Ramos (cell line): Measurements from ENCODE around the gene IPPK.

Experiments
- in situ Hi-C: fragments of 300-500 bp; cut with MboI; formaldehyde crosslinking; loops from one replicate; pipeline ENCODE4 v1.14.3; 2022; ENCODE audit warnings: low sequenced_read_pairs; ENCODE audit not compliant: unreplicated experiment

Gene IPPK

GRCh38 chr9:92620845-92621244 is 49.1 kb downstream of the IPPK start:
- in situ Hi-C loops, result no loop called here

GRCh38 chr9:92619601-92620300 is 50.2 kb downstream of the IPPK start:
- in situ Hi-C loops, result no loop called here

DNA sequence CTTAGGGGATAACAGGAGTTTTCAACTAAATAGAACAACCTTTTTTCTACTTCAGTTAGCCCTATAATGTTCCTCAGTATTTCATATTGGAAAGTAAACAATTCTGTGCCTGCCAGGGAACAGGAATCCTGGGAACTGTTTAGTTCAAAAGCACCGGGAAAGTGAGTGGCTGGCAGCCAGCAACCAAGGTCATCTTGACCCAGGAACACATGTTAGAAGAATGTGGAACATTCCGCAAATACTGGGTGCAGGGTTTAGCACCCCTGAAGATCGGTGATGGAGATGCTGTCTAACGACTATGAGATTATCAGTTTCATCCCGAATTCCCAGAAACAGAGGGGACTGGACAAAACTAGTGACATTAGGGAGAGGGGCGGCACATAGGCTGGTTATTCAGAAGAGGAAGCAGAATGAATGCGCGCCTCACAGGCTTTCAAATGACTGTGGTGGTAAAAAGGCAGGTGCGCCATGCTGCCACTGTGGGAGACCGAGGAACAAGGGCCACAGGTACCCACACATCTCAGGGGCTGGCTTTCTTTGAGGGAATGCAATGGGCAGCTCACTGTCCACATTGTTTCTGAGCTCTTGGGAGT is 51.2 kb downstream of the IPPK start:
- in situ Hi-C loops, result no loop called here

DNA sequence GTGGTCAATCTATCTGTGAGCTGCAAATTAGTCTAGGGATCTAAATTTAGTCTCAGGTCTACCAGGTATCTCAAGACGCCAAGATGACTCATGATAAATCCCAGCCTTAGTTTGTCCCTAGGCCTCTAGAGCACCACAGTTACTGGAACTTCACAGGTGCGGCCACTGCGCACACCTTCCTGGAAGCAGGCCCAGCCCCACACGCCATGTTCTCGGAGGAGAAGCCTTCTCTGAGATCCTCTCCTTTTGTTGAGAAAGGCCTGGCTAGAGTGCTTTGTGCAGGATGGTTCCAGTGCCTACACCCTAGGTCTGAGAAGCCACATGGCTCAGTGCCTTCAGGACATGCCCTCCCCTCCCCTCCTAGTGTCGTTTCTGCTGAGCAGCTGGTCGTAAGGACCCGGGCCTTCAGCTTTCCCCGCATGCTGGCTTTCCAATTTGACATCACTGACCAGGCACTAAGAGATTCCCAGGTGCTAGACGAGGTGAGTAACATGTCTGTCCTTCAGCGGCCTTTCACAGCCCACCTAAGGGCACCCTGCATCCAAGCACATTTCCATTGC is 51.9 kb downstream of the IPPK start:
- in situ Hi-C loops, result no loop called here

DNA sequence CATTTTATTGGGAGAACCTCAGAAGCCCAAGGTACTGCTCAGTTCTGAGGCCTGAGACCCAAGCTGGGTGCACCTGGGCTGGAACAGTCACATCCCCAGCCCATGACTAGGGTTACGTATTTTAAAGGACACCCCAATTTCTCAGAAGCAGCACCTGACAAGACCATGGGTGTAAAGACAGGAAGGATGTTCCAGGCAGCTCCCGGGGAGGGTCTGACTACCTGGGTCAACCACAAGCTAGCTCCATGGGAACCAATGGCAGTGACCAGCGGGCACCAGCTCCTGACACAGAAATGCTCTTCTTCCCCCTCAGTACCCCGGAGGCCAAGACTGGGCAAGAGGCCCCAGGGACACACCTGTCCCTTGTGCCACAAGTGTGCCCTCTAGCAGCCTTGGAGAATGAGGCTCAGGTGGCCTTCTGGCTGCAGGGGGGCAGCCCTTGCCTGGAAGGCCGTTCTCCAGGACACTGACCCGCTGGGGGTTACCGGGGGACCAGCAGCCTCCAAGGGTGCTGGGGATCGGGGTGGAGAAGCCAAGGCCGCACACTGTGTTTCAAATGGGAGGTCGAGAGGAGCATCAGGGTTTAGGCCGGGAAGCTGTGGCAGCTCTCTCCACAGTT is 52.6 kb downstream of the IPPK start:
- in situ Hi-C loops, result no loop called here

- in situ Hi-C loops, result no loop called here
Observed at GRCh38 chr9:92616655-92617111, 53.2 kb downstream of the IPPK start.

- in situ Hi-C loops, result no loop called here
Observed at GRCh38 chr9:92616199-92616641, 53.7 kb downstream of the IPPK start.

- in situ Hi-C loops, result no loop called here
Observed at GRCh38 chr9:92615790-92616189, 54.1 kb downstream of the IPPK start.

DNA sequence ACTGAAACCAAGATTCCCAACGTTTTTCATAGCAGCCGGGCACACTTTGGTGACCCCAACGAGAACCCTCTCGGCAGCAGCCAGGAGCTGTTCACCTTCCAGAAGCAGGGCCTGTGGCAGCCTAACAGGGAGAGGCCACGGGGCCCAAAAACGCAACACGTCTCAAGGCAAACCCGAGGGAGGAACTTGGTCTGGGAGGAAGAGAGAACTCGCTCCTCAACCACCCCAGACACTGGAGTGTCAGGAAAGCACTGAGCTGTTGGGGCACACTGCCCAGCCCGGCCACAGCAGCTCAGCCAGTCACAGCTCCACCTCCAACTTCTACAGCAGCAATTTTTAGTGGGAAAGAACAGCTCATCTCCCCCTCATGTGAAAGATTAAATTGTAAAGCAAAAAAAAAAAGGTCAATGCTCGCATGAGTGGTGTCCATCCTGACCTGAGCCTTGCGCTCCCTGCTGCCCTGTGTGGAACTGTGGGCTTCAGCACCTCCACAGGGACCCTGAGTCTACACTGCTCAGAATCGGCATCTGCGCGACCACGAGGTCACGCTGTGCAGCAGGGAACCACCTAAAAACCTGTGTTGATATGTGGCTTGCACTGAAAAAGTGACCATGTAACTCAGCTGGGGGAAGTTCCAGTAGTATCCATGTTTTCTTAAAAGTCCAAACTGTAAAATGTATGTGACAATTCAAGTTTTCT is 55.0 kb downstream of the IPPK start:
- in situ Hi-C loops, result no loop called here

DNA sequence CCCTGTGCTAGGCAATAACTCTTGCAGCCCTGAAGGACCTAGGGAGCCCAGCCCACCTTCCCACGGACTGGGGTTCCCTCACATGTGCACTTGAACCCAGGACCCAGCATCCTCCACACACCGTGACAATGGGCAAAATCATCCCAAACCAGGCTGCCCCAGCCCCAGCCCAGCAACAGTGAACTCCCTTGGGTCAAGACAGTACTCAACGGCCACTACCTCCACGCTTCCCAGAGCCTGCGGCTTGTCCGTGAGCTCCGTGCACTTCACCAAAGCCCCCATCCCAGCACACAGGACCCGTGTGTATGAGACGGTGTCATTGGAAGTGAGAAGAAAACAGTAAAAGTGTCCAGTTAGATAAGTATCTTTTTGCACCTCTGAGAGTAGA is 55.8 kb downstream of the IPPK start:
- in situ Hi-C loops, result no loop called here

DNA sequence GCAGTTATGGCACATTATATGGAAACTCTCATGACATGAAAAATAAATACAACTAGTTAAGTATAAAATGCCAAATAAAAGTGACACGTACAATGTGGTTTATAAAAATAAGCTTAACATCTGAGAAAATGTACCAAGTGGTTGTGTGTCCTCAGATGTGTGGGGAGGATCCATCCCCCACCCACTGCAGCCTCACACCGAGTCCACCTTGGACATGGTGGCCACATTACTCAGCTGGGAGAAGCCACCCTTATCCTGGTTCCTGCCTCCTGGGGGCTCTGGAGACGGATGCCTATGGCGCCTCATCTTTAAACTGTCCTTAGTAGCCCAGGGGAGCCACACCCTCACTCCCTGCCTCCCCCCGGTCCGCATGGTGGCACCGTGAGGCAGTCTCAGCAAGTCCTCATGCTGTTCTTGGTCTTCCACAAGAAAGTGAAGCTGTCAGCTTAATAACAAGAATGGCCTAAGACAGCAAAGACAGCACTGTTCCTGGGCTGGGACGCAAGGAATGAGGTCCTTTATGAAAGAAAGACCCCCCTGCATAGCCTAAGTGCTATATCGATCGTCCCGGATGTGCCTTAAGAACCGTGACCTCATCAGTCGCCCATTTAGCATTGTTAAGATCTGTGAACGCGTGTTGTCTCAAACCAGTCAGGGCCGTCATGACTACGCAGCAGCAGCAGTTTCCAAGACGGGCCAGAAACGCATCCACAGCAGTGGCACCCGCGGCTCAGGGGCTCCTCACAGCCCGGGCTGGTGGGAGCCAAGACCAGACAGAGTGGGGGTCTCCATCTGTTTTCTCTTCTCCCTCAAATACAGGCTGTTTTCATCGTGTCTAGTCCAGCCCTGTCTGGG is 56.4 kb downstream of the IPPK start:
- in situ Hi-C loops, result no loop called here

DNA sequence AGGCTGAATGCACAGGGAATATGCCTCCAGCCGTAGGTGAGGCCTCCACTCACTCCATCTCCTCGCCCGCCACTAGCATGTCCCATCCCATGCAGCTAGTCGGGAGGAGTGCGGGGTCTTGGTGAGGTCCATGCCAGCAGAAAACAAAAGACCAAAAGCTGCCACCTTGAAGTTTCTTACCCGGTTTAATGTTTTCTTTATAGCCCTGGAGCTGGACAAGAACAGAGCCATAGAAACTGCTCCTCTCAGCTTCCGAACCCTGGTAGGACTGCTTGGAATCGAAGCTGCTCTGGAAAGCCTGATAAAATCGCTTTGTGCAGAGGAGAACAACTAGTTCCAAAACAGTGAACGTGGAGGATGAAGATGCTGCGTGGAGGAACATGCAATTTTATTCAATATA is 57.1 kb downstream of the IPPK start:
- in situ Hi-C loops, result no loop called here

DNA sequence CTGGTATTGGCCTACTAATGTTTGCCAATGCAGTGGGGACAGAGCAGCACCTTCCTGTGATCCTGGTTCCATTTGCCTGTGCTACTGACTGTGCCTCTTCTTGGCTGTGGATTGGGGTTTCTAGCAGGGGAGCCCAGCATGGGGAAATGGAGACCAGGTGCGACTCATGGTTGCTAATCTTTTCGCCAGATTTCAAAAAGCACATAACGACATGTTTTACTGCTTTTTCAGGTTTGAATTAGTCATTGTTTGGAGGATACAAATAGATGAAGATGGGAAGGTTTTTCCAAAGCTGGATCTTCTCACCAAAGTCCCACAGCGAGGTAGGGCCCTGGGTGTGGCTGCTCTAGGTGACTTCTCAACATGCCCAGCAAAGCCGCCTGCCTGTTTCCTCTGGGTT is 57.6 kb downstream of the IPPK start:
- in situ Hi-C loops, result no loop called here

GRCh38 chr9:92611621-92612285 is 58.2 kb downstream of the IPPK start:
- in situ Hi-C loops, result no loop called here

- in situ Hi-C loops, result no loop called here
Observed at GRCh38 chr9:92610470-92611420, 59.2 kb downstream of the IPPK start.

DNA sequence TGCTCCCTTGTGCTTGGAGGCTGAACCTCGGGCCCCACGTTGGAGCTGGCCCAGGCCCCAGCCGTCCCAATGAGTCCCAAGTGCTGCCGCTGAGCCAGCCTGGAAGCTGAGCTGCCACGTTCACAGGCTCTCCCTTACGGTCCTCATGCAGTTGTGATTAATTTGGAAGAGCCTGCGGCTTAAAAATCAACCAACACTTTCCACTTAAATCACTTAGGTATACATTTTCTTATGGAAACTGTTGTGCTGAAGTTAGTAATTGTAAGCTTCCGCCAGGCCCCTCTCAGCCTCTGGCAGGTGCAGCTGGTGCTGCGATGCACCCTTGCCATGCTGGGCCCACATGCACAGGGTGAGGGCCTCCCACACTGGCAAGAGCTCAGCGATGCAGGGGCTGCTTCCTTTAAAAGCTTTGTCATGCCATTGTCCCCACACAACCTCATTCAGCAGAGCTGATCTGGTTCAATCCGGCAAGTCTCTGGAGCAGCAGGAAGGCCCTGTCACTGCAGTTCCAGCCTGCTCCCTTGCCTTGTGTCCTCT is 61.0 kb downstream of the IPPK start:
- in situ Hi-C loops, result no loop called here

- in situ Hi-C loops, result no loop called here
Observed at GRCh38 chr9:92608241-92608908, 61.6 kb downstream of the IPPK start.
